GM10847 (cell line): ENCODE data around the gene MED27.

ENCODE experiments used
- POLR2A ChIP-seq: IDR thresholded peaks from 2 replicates; pipeline ENCODE4 v1.6.1; 2011; ENCODE audit not compliant: insufficient read length; ENCODE audit errors: extremely low read depth

MED27 gene

DNA sequence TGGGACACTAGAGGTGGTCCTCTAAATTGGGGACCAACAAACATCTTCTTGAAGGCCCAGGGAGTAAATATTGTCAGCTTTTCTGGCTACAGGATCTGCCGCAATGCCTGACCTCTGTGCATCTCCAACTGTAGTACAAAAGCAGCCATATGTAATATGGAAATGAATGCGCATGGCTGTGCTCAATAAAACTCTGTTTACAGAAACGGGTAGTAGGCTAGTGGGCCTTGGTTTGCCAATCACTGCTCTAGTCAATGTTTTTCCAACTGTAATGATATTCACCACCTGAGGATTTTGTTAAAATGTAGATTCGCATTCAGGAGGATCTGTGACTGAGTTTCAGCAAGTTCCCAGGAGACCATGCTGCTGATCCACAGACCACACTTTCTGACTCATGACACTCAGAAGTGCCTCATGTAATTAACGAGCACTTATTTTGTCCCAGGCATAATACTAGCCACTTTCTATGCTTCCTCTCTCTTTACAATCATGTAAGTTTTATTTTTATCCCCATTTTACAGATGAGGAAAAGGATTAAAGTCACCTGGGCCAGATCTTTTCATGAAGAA lies 96.9 kb downstream of the MED27 start:
- no peak for TF ChIP-seq POLR2A

DNA sequence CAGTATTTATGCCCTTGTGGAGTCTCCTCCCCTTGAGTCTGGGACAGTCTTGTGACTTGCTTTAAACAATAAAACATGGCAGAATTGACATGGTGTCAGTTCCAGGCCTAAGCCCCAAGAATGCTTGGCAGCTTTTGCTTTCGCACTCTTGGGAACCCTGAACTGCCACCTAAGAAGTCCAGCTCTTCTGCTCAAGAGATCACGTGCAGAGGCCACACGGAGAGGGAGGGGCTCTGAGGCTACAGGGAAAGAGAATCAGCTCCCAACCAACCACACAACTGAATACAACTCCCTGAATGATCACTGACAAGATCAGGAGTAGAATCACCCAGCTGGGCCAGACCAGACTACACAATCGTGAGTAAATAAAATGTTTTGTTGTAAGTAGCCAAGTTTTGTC lies 97.6 kb downstream of the MED27 start:
- TF ChIP-seq POLR2A = no peak

DNA sequence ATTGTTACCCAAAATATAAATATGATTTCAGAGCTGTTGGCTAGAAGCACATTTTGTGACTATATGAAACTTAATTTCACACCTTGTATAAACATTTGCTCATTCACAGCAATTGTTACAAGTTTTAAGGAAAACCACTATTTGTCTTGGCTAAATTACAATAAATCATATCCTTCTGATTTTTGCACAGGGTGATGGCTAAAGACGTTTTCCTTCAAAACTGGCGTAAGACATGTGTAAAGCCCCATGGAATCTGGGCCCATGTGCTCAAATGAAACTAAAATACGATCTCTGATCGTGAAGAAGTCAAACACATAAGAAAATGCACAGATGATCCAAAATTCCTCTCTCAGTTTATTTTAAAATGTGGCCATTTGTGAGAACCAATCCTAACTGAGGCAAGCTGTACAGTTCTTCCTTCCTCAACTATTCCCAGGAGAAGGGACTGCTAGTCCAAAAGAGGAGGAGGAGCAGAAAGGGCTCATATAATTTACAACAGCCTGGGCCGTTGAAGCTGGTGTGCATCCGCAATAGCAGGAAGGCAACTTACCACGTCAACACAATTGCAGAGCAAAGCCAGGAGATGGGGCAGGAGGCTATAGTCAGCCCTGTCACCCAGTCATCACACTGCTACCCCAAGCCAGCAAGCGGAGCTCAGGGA lies 98.4 kb downstream of the MED27 start:
- TF ChIP-seq POLR2A = no peak

DNA sequence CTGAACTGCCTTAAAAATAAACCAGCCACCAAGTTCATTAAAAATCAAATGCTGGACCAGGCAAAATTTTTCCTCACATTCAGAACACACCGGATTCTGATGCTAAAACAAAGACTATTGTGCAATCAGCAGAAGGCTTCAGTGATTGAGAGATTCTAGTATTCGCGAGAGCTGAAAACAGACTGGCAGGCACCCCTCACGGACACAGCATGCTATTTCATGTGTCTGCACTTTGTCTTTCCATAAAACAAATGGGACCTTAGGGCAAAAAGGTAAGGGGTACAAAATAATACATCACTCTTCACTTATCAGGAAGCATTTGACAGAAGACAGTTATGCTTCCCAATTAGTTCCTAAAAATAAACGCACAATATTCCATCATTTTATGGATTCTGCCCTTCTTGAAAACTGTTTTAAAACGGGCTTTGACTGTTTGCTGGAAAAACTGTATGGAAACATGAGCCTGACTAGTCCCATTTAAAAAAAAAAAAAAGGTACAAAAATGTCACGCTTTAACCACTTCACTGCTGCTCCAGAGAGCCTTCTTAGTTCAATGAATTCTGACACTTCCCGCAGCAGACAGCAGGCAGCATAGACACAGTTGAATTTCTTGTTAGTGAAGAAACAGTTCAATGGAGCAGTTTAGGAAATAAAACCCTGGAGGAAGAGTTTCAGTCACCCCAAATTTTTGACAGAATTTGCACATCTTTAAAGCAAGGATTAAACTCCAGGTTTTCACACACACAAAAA lies 99.2 kb downstream of the MED27 start:
- TF ChIP-seq POLR2A = no peak

DNA sequence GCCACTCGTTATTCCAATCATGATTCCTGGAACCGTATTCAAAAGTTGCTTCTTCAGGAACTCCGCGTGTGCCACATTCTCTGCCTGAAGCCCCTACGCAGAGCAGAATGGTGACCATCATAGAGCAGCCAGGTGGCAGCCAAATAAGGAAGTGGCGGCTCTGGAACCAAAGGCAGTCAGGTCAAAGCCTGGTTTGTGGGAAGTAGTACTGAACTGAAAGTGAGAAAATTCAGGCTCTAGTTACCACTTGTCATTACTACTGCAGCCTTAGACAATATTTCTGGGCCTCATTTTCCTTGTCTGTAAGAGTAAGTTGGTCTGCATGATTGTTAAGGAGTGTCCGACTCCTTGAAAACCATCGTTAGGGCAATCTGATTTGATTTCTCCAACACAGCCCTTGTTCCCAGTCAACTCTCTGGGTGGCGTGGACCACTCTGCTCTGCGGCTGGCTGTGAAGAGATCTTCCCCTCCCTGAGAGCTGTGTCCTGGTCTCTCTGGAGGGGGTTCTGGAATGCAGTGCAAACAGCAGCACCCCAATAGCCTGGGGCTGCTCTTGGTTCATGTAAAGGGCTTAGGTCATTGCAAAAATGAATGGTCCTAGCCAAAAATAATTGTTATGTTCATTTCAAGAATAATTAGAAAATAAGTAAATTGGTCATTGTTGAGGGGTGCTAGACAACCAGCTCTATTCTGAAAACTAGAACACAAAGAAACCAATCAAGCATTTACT lies 102.4 kb downstream of the MED27 start:
- no peak for TF ChIP-seq POLR2A

DNA sequence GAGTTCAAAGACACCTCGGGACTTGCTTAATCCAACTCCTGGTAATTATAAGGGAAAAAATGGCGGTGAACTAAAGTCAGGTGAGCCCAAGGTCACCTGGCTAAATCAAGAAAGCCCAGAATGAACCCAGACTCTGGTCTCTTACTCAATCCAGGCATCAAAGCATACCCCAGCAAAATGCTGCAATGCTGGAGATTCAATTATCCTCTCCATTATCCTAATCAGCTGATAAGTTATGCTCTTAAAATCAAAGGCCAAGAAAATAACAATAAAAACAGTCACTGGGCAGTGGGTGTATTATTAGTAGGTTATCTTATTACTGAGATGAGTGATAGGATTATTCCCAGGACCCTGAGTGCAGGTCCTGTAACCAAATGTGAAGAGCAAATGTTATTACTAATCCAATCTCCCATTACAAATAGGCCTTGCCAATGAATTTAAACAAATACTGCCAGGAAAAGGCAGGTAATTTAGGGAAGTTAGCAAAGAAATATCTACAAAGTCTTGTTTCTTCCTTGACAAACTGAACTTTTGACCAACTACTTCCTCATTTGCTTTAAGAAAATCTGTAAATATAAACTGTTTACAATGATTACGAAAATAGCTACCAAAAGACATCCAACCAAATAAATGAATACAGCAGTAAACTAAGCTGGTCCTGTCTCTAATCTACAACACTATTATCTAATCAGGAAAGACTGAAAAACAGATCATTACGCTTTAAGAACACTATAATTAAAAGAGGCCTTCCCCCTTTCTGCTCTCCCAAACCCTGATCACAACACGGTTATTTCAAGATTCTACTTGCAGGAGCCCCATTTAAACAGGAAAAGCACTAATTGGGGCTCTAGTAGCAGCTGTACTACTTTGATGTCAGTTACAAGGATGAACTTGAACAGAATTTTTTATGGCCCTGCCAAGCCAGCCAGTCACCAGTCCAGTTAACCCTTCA lies 103.2 kb downstream of the MED27 start:
- no peak for TF ChIP-seq POLR2A

DNA sequence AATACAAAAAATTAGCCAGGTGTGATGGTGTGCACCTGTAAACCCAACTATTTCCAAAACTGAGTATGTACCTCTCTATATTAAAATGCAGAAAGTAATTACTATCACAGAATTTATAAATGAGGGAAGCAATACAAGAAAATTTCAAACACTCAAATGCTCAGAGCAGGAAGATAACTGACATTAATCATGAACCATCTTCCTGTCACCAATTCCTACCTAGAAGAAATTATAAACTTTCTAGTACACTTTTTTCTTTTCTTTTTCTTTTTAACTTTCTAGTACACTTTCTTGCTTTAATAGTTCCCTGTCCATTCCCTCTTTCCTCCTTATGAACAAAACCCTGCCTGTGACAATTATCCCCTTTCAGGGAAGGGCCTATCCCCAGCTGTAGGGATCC lies 106.8 kb downstream of the MED27 start:
- no peak for TF ChIP-seq POLR2A

DNA sequence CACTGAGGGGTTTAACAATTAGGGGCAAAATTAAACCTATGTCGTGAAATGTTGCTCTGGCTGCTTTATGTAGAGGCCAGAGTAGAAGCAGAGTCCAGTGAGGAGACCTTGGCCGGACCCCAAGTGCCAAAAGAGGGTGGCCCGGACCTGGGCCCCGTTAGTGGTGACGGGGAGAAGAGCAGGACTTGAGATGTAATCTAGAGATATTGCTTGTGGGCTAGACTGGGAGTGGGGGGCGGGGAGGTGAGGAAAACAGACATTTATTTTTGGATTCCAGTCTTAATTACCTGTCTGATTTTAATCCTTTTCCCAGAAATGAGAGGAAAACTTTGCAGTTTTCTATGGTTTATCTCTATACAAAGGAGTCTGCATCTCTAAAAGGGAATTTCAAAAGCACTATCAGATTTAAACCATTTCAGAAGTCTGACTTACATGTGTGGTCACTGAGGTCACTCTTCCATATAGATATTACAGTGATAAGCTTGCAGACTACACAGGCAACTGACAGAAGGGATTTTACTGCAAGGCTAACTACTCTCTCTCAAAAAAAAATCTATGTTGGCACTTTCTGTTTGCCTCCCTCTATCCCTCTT lies 108.1 kb downstream of the MED27 start:
- TF ChIP-seq POLR2A = no peak

DNA sequence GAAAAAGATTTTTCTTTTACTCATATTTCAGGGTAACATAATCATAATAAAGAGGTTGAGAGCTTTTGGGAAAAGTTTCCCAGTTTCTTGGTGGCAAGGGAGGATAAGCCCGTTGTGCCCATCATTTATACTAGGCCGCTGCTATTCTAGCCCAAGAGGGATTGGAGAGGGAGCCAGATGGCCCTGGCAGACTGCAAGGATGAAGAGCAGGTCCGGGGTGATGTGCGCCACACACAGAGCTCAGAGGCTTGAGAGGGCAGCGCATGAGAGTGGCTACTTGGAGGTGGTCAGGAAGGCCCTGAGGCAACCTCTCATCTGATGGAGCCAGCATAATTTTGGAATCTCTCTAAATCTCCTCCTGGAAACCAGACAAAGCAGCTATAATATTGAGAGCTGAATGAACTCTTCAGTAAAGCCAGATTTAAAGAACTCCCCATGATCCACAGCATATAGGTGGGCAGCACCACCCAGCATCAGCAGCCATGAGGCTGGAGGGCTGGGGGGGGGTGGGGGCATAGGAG lies 110.1 kb downstream of the MED27 start:
- no peak for TF ChIP-seq POLR2A

DNA sequence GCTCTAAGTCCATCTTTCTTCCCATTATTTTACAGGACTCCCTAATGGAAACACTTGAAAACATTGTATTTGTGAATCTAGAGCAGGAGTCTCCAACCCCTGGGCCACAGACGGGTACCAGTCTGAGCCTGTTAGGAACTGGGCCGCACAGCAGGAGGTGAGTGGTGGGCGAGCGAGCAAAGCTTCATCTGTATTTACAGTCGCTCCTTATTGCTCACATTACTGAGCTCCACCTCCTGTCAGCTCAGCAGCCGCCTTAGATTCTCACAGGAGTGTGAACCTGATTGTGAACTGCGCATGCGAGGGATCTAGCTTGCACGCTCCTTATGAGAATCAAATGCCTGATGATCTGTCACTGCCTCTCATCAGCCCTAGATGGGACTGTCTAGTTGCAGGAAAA lies 111.0 kb downstream of the MED27 start:
- no peak for TF ChIP-seq POLR2A

DNA sequence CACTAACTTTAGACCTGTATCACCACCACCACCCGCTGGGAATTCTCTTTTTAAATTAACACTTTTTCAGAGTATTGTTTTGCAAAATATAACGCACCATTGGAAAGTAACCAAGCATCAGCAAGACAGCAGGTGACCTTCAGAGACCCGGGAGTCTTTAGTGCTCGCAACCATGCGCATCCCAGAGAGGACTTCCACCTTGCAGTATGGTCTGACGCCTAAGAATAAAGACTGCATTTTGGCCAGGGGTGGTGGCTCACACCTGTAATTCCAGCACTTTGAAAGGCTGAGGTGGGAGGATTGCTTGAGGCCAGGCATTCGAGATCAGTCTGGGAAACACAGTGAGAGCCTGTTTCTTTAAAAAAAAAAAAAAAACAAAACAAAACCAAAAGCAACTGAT lies 113.8 kb downstream of the MED27 start:
- TF ChIP-seq POLR2A = no peak

DNA sequence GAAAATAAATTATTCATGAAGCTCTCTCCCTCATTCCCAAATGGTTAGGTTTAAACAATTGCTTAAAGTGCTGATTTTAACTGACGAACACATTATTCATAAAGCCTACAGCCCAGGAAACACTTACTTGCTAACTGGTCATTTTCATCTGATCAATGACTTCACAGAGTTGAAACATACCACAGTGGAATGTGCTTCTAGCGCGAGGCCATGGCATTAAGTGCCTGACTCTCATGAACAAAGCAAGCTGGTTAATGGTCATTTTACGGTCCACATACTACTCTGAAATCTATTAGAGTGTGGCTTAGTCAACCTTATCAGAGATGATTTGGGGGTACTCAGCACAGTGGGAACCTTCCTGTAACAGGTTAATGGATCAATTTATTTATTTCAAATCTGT lies 114.6 kb downstream of the MED27 start:
- no peak for TF ChIP-seq POLR2A

DNA sequence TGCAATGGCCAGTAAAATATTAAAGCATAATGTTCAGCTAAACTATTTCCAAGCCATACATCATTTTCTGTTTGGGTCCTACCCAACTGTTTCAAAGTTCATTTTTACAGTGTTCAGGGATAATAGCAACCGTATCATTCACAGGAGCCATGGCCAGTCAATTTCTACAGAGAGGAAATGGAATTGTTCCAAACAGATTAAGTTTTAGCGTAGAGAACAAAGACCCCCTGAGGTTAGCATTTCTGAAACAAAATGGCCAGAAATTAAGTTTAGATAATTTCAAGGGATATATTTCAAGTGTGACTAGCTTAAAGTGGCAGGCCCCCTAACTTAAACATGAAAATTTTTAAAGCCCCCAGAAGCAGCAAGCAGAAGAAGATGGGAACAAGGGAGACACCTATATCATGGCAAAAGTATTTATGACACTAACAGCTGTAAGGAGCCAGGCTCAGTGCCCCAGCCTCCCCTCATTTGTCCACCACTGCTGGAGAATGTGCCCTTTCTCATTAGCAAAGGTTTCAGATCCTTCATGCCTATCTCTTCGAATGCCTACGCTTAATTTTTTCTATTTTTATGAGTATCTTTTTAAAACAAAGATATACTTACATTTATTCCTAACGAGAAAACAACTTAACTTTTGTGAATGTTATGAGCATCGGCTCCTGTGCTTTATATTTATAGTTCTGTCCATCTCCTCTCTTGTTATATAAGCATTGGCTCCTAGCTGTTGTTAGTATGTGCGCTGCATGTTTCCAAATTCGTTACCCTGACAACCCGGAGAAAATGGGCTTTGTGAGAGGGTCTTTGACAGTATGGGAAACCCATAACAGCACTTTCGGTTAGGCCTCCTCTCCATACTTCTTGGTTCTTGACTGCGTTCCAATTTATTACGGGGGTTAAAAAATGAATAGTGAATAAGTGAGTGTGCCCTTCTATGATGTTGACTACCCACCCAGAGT lies 116.3 kb downstream of the MED27 start:
- no peak for TF ChIP-seq POLR2A
